ENCODE results near the gene GAMT. TPM values are rescaled to one million over a fixed set of nuclear protein-coding genes. Genes with fewer than 3 reads are reported as not detected.

Gene GAMT
- total RNA-seq, 1 donor from 2014 or later, result 7.8 TPM

GRCh38 chr19:1386945-1387683 is 14.2 kb downstream of the GAMT start:
- Histone ChIP-seq H3K36me3 (peaks cover 41% of the 10 kb centered on the region), H3K27me3 (ENCODE audit: low read depth) (no peaks in the 10 kb centered on the region), H3K4me1 (peaks cover 18% of the 10 kb centered on the region), H3K27ac (no peak overlapping the region), H3K9me3 (no peaks in the 10 kb centered on the region), H3K4me3 (no peak overlapping the region)
- intact Hi-C loops (cut with DNase I), result no loop called here
- TF ChIP-seq CTCF (IDR thresholded peaks at IDR 0.05), result no peak
- no peak for DNase-seq
- no peak for ATAC-seq

- H3K36me3 ChIP-seq, result peaks cover 28% of the 10 kb centered on the region
- H3K4me3 ChIP-seq, result no peak overlapping the region
- no peak for TF ChIP-seq CTCF (IDR thresholded peaks at IDR 0.05)
- no peaks in the 10 kb centered on the region for H3K27me3 ChIP-seq (ENCODE audit: low read depth)
- DNase-seq, result no peak
- no peaks in the 10 kb centered on the region for H3K9me3 ChIP-seq
- intact Hi-C loops (cut with DNase I), result no loop called here
- ATAC-seq, result no peak
- H3K4me1 ChIP-seq, result peaks cover 18% of the 10 kb centered on the region
- H3K27ac ChIP-seq, result no peak overlapping the region
These were observed 15.5 kb downstream of the GAMT start for GRCh38 chr19:1385816-1386215.

GRCh38 chr19:1384478-1385110 is 16.7 kb downstream of the GAMT start:
- no peak for DNase-seq
- H3K36me3 ChIP-seq, result peaks cover 18% of the 10 kb centered on the region
- no peak for TF ChIP-seq CTCF (IDR thresholded peaks at IDR 0.05)
- H3K27me3 ChIP-seq (ENCODE audit: low read depth), result no peaks in the 10 kb centered on the region
- peak overlapping the region; percentile 89 for H3K4me3 ChIP-seq
- peak overlapping the region; percentile 82 for H3K27ac ChIP-seq
- peaks cover 18% of the 10 kb centered on the region for H3K4me1 ChIP-seq
- H3K9me3 ChIP-seq, result no peaks in the 10 kb centered on the region
- intact Hi-C loops (cut with DNase I), result no loop called here
- no peak for ATAC-seq

DNA sequence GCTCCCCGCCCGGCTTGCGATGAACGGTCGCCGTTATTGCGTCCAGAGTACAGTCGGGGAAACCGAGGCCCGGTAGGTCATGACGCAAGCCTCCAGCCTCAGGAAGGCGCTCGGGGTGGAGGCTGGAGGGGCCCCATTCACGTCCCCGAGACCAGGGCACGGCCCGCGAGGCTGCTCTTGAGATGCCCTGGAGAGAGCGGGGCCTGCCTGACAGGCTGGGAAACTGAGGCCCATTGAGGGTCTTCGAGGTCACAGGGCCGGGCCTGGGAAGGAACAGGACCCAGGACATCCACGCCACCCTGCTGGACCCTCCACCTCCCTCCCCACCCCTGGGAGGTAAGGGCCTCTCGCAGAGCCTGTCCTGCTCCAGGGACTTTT is 17.3 kb downstream of the GAMT start:
- peak; percentile 3 to 11 for ATAC-seq
- intact Hi-C loops (cut with DNase I), result no loop called here
- no peaks in the 10 kb centered on the region for H3K27me3 ChIP-seq (ENCODE audit: low read depth)
- no peak for DNase-seq
- TF ChIP-seq CTCF (IDR thresholded peaks at IDR 0.05), result no peak
- peaks cover 18% of the 10 kb centered on the region for H3K4me1 ChIP-seq
- H3K36me3 ChIP-seq, result peaks cover 13% of the 10 kb centered on the region
- H3K9me3 ChIP-seq, result no peaks in the 10 kb centered on the region
- H3K27ac ChIP-seq, result peak overlapping the region; percentile 82
- H3K4me3 ChIP-seq, result peak overlapping the region; percentile 89

GRCh38 chr19:1383312-1384084 is 17.8 kb downstream of the GAMT start, which contains the start of gene NDUFS7:
TSS of gene NDUFS7 (plus strand) at chr19:1383907. CDS start at chr19:1383927, 20 bp downstream.
- ATAC-seq (peak; percentile 95 to 96), DNase-seq (peak; percentile 92)
- H3K4me1 ChIP-seq, result peaks cover 18% of the 10 kb centered on the region
- intact Hi-C loops (cut with DNase I), result no loop called here
- H3K4me3 ChIP-seq, result peak within 1 kb of the TSS; percentile 89
- H3K27ac ChIP-seq, result peak within 1 kb of the TSS; percentile 82
- TF ChIP-seq CTCF (IDR thresholded peaks at IDR 0.05), result peak; percentile 21
- no peaks in the 10 kb centered on the region for H3K27me3 ChIP-seq (ENCODE audit: low read depth)
- peaks cover 7% of the 10 kb centered on the region for H3K36me3 ChIP-seq
- H3K9me3 ChIP-seq, result no peaks in the 10 kb centered on the region

All from lower lobe of right lung (tissue), 2 donors.